GM23338 (cell line): ENCODE results near the gene RAB20. TPM values are rescaled to one million over a fixed set of nuclear protein-coding genes. Genes with fewer than 3 reads are reported as not detected.

ENCODE experiments used
- ATAC-seq: fragments of 200-7000 bp; cut with Tn5 transposase; 3 replicates; pipeline ENCODE4 v1.9.1; 2020
- DNase-seq: peaks from one replicate; pipeline ENCODE4 v3.0.0-alpha.2; 2015; ENCODE audit warnings: low spot score
- H2AFZ ChIP-seq: fragments of 200-600 bp; sonication (generic); 2 replicates; pipeline ENCODE4 v1.8.0; 2016; ENCODE audit warnings: antibody characterized with exemption, mild to moderate bottlenecking, moderate library complexity
- H3F3A ChIP-seq: fragments of 200-600 bp; sonication (generic); replicated peaks from 2 replicates; pipeline ENCODE4 v1.8.0; 2017; ENCODE audit warnings: antibody characterized with exemption, mixed run types, low read depth
- H3K27ac ChIP-seq: fragments of 200-600 bp; sonication (generic); 2 replicates; pipeline ENCODE4 v1.6.1; 2016; ENCODE audit warnings: low read depth
- H3K27me3 ChIP-seq: fragments of 200-600 bp; sonication (generic); 2 replicates; pipeline ENCODE4 v1.8.0; 2016; ENCODE audit warnings: mild to moderate bottlenecking, mixed run types, moderate library complexity; ENCODE audit not compliant: insufficient read depth
- H3K36me3 ChIP-seq: fragments of 200-600 bp; sonication (generic); 2 replicates; pipeline ENCODE4 v1.8.0; 2016; ENCODE audit warnings: mild to moderate bottlenecking; ENCODE audit not compliant: insufficient read depth
- H3K4me1 ChIP-seq: fragments of 200-600 bp; sonication (generic); 2 replicates; pipeline ENCODE4 v1.8.0; 2016; ENCODE audit warnings: mild to moderate bottlenecking, moderate library complexity; ENCODE audit not compliant: insufficient read depth
- H3K4me2 ChIP-seq: fragments of 200-600 bp; sonication (generic); 2 replicates; pipeline ENCODE4 v1.7.1; 2017; ENCODE audit warnings: mixed run types
- H3K4me3 ChIP-seq: fragments of 200-600 bp; sonication (generic); 2 replicates; pipeline ENCODE4 v1.6.1; 2016; ENCODE audit warnings: mixed run types
- H3K79me2 ChIP-seq: fragments of 200-600 bp; sonication (generic); replicated peaks from 2 replicates; pipeline ENCODE4 v1.8.0; 2017; ENCODE audit warnings: mild to moderate bottlenecking; ENCODE audit not compliant: insufficient read depth
- H3K9me2 ChIP-seq: fragments of 200-600 bp; sonication (generic); 2 replicates; pipeline ENCODE4 v1.8.0; 2017; ENCODE audit not compliant: insufficient read depth
- H4K20me1 ChIP-seq: fragments of 200-600 bp; sonication (generic); replicated peaks from 2 replicates; pipeline ENCODE4 v1.8.0; 2017; ENCODE audit warnings: mild to moderate bottlenecking; ENCODE audit not compliant: insufficient read depth
- H3K27ac Mint-ChIP-seq: 2 replicates; pipeline ENCODE4 v1.8.0; 2020; ENCODE audit warnings: inconsistent platforms, mild to moderate bottlenecking, moderate library complexity, mixed read lengths
- H3K27me3 Mint-ChIP-seq: 3 replicates; pipeline ENCODE4 v1.8.0; 2022; ENCODE audit warnings: low read depth, mild to moderate bottlenecking, moderate library complexity, mixed read lengths, inconsistent platforms; ENCODE audit not compliant: insufficient read depth, poor library complexity
- H3K36me3 Mint-ChIP-seq: 3 replicates; pipeline ENCODE4 v1.8.0; 2021; ENCODE audit warnings: low read depth, mild to moderate bottlenecking, inconsistent platforms, moderate library complexity, mixed read lengths
- H3K4me1 Mint-ChIP-seq: 3 replicates; pipeline ENCODE4 v1.8.0; 2020; ENCODE audit warnings: mild to moderate bottlenecking, inconsistent platforms, mixed read lengths
- H3K4me3 Mint-ChIP-seq: 3 replicates; pipeline ENCODE4 v1.8.0; 2021; ENCODE audit warnings: moderate library complexity, mild to moderate bottlenecking, inconsistent platforms, mixed read lengths
- H3K9me3 Mint-ChIP-seq: 3 replicates; pipeline ENCODE4 v1.8.0; 2020; ENCODE audit warnings: moderate library complexity, mild to moderate bottlenecking, inconsistent platforms, mixed read lengths
- CREB1 ChIP-seq: fragments of 250-450 bp; sonication (Bioruptor Pico); IDR thresholded peaks from 2 replicates; pipeline ENCODE4 v1.5.0; 2020; ENCODE audit warnings: low read depth, mild to moderate bottlenecking, moderate library complexity
- CTCF ChIP-seq, 2 experiments: fragments of 200-600 bp in 1 of 2; sonication (generic) in 1 of 2; conservative IDR thresholded peaks; 2 replicates each; pipeline versions ENCODE4 v1.5.1 to v1.6.1; 2016 to 2017; ENCODE audit warnings: antibody characterized with exemption in 2 of 2, low read depth in 2 of 2, mild to moderate bottlenecking in 2 of 2, moderate library complexity in 1 of 2
- ETS1 ChIP-seq: IDR thresholded peaks from 2 replicates; pipeline ENCODE4 v1.6.1; 2016; ENCODE audit warnings: antibody characterized with exemption
- EZH2 ChIP-seq: fragments of 200-600 bp; sonication (generic); IDR thresholded peaks from one replicate; pipeline ENCODE4 v1.8.0; 2017; ENCODE audit warnings: antibody characterized with exemption, mild to moderate bottlenecking, low read depth; ENCODE audit not compliant: unreplicated experiment
- EZH2phosphoT487 ChIP-seq: fragments of 200-600 bp; sonication (generic); IDR thresholded peaks from one replicate; pipeline ENCODE4 v1.8.1; 2018; ENCODE audit warnings: antibody characterized with exemption; ENCODE audit not compliant: unreplicated experiment
- JUNB ChIP-seq: IDR thresholded peaks from one replicate; pipeline ENCODE4 v1.6.1; 2016; ENCODE audit warnings: antibody characterized with exemption; ENCODE audit not compliant: unreplicated experiment
- NANOG ChIP-seq: IDR thresholded peaks from 2 replicates; pipeline ENCODE4 v1.6.1; 2016; ENCODE audit warnings: antibody characterized with exemption, borderline replicate concordance
- POLR2AphosphoS5 ChIP-seq: IDR thresholded peaks from 2 replicates; pipeline ENCODE4 v1.6.1; 2016; ENCODE audit warnings: antibody characterized with exemption, low read depth
- STAT1 ChIP-seq: IDR thresholded peaks from one replicate; pipeline ENCODE4 v1.6.1; 2016; ENCODE audit warnings: antibody characterized with exemption; ENCODE audit not compliant: unreplicated experiment
- ZNF114 ChIP-seq: fragments of 250-450 bp; sonication (Bioruptor Pico); IDR thresholded peaks from 2 replicates; pipeline ENCODE4 v1.5.0; 2020; ENCODE audit warnings: mild to moderate bottlenecking, moderate library complexity
- ZNF331 ChIP-seq: fragments of 250-450 bp; sonication (Bioruptor Pico); IDR thresholded peaks from 2 replicates; pipeline ENCODE4 v1.5.0; 2020; ENCODE audit warnings: low read depth, mild to moderate bottlenecking, moderate library complexity
- polyA plus RNA-seq: library from polyadenylated mRNA; unstranded; fragments of >200 nt; fragmentation: Nextera tagmentation; extraction: Ambion mirVana; gene quantifications from 2 replicates; pipeline ENCODE4 v1.2.1, GENCODE V29; 2016
- total RNA-seq: library from RNA; depleted of rRNA; stranded (reverse); fragments of >200 nt; shearing (Covaris generic); gene quantifications from 2 replicates; pipeline ENCODE4 v1.2.3, GENCODE V29; 2014
- TF ChIP-seq, protein P1 (sequence below): IDR thresholded peaks from one replicate; pipeline ENCODE4 v1.6.1; 2018; ENCODE audit warnings: antibody characterized with exemption; ENCODE audit not compliant: unreplicated experiment

RAB20 gene
- total and polyA plus RNA-seq, 2 experiments from 2014 or later = 12.3 to 26.6 TPM

GRCh38 chr13:110507678-110508381, 53.7 kb downstream of the RAB20 start (continued):
- no peak for TF ChIP-seq CTCF (conservative IDR thresholded peaks at IDR 0.05; ENCODE audit: low read depth in 2 of 2)
- TF ChIP-seq ZNF114 (CRISPR knock-in tag) = no peak
- TF ChIP-seq EZH2 = no peak
- TF ChIP-seq EZH2phosphoT487 = no peak
- TF ChIP-seq POLR2AphosphoS5 = no peak
- TF ChIP-seq STAT1 = no peak
- TF ChIP-seq, protein P1, sequence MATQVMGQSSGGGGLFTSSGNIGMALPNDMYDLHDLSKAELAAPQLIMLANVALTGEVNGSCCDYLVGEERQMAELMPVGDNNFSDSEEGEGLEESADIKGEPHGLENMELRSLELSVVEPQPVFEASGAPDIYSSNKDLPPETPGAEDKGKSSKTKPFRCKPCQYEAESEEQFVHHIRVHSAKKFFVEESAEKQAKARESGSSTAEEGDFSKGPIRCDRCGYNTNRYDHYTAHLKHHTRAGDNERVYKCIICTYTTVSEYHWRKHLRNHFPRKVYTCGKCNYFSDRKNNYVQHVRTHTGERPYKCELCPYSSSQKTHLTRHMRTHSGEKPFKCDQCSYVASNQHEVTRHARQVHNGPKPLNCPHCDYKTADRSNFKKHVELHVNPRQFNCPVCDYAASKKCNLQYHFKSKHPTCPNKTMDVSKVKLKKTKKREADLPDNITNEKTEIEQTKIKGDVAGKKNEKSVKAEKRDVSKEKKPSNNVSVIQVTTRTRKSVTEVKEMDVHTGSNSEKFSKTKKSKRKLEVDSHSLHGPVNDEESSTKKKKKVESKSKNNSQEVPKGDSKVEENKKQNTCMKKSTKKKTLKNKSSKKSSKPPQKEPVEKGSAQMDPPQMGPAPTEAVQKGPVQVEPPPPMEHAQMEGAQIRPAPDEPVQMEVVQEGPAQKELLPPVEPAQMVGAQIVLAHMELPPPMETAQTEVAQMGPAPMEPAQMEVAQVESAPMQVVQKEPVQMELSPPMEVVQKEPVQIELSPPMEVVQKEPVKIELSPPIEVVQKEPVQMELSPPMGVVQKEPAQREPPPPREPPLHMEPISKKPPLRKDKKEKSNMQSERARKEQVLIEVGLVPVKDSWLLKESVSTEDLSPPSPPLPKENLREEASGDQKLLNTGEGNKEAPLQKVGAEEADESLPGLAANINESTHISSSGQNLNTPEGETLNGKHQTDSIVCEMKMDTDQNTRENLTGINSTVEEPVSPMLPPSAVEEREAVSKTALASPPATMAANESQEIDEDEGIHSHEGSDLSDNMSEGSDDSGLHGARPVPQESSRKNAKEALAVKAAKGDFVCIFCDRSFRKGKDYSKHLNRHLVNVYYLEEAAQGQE = no peak

- Mint-ChIP-seq H3K9me3 (no peaks in the 10 kb centered on the region), H3K4me1 (no peaks in the 10 kb centered on the region), H3K36me3 (peaks cover 33% of the 10 kb centered on the region), H3K27me3 (peaks cover 2% of the 10 kb centered on the region), H3K27ac (peak overlapping the region; percentile 74), H3K4me3 (no peak overlapping the region)
- H3K4me2 ChIP-seq = no peak overlapping the region
- no peak overlapping the region for H3K27ac ChIP-seq
- no peaks in the 10 kb centered on the region for H4K20me1 ChIP-seq
- no peaks in the 10 kb centered on the region for H3K4me1 ChIP-seq
- H3F3A ChIP-seq = no peaks in the 10 kb centered on the region
- no peaks in the 10 kb centered on the region for H3K9me2 ChIP-seq
- H3K27me3 ChIP-seq = no peaks in the 10 kb centered on the region
- DNase-seq (no peak), ATAC-seq (no peak)
- no peak overlapping the region for H3K4me3 ChIP-seq
- no peaks in the 10 kb centered on the region for H3K79me2 ChIP-seq
- H3K36me3 ChIP-seq = no peaks in the 10 kb centered on the region; the same call in 1 of the 2 replicates
- no peak overlapping the region for H2AFZ ChIP-seq
- TF ChIP-seq EZH2phosphoT487 = no peak
- no peak for TF ChIP-seq ETS1
- TF ChIP-seq CTCF (conservative IDR thresholded peaks at IDR 0.05; ENCODE audit: low read depth in 2 of 2) = no peak
- TF ChIP-seq, protein P1 = no peak
- TF ChIP-seq POLR2AphosphoS5 = no peak
- no peak for TF ChIP-seq JUNB
- no peak for TF ChIP-seq CREB1 (CRISPR knock-in tag)
- TF ChIP-seq EZH2 = no peak
- TF ChIP-seq ZNF331 = no peak
- no peak for TF ChIP-seq ZNF114 (CRISPR knock-in tag)
- TF ChIP-seq NANOG = no peak
- TF ChIP-seq STAT1 = no peak
Observed at GRCh38 chr13:110506859-110507566, 54.5 kb downstream of the RAB20 start.
